HAP-1 (cell line): ENCODE measurements around the gene KDM1A.

ENCODE experiments used
- DNase-seq, 2 experiments: peaks; one replicate each; pipeline ENCODE4 v3.0.0-alpha.2; 2016 to 2020; ENCODE audit warnings: low spot score in 2 of 2
- H3K27me3 ChIP-seq: fragments of 250-450 bp; sonication (Bioruptor Pico); 2 replicates; pipeline ENCODE4 v1.5.1; 2020; ENCODE audit warnings: low read depth, mild to moderate bottlenecking, moderate library complexity
- H3K36me3 ChIP-seq: fragments of 250-450 bp; sonication (Bioruptor Pico); replicated peaks from 2 replicates; pipeline ENCODE4 v1.5.1; 2020; ENCODE audit warnings: mild to moderate bottlenecking
- H3K4me1 ChIP-seq: fragments of 250-450 bp; sonication (Bioruptor Pico); 2 replicates; pipeline ENCODE4 v1.5.1; 2020; ENCODE audit warnings: mild to moderate bottlenecking
- H3K4me3 ChIP-seq: fragments of 250-450 bp; sonication (Bioruptor Pico); 2 replicates; pipeline ENCODE4 v1.5.1; 2020; ENCODE audit warnings: mild to moderate bottlenecking, moderate library complexity
- H3K9me3 ChIP-seq: fragments of 250-450 bp; sonication (Bioruptor Pico); 2 replicates; pipeline ENCODE4 v1.5.1; 2020; ENCODE audit warnings: mild to moderate bottlenecking, moderate library complexity
- in situ Hi-C: fragments of 300-500 bp; cut with MboI; formaldehyde crosslinking; loops from 3 replicates; pipeline ENCODE4 v1.14.3; 2020; ENCODE audit warnings: low sequenced_read_pairs, inconsistent platforms, mixed read lengths

KDM1A gene

GRCh38 chr1:23110391-23110790 is 91.1 kb downstream of the KDM1A start:
- Histone ChIP-seq H3K4me3 (no peak overlapping the region), H3K4me1 (no peaks in the 10 kb centered on the region), H3K27me3 (no peaks in the 10 kb centered on the region), H3K36me3 (peaks cover 7% of the 10 kb centered on the region), H3K9me3 (no peaks in the 10 kb centered on the region)
- in situ Hi-C loops: no loop called here
- DNase-seq: no peak

GRCh38 chr1:23111600-23112535 is 92.6 kb downstream of the KDM1A start:
- no peak for DNase-seq
- H3K4me1 ChIP-seq: no peaks in the 10 kb centered on the region
- H3K27me3 ChIP-seq: no peaks in the 10 kb centered on the region
- no peak overlapping the region for H3K4me3 ChIP-seq
- H3K9me3 ChIP-seq: no peaks in the 10 kb centered on the region
- in situ Hi-C loops: no loop called here
- H3K36me3 ChIP-seq: peaks cover 4% of the 10 kb centered on the region

- Histone ChIP-seq H3K4me3 (no peak overlapping the region), H3K36me3 (no peaks in the 10 kb centered on the region), H3K9me3 (no peaks in the 10 kb centered on the region), H3K27me3 (no peaks in the 10 kb centered on the region), H3K4me1 (0 out of 2 replicates have a peak, but pooled peaks cover 3% of the 10 kb centered on the region)
- no peak for DNase-seq
- in situ Hi-C loops: no loop called here
Measured at GRCh38 chr1:23114424-23115079, 95.3 kb downstream of the KDM1A start.

GRCh38 chr1:23116216-23116836 is 97.1 kb downstream of the KDM1A start:
- in situ Hi-C loops: no loop called here
- no peaks in the 10 kb centered on the region for H3K9me3 ChIP-seq
- no peaks in the 10 kb centered on the region for H3K27me3 ChIP-seq
- DNase-seq: no peak
- H3K4me3 ChIP-seq: no peak overlapping the region
- H3K36me3 ChIP-seq: no peaks in the 10 kb centered on the region
- 0 out of 2 replicates have a peak, but pooled peaks cover 3% of the 10 kb centered on the region for H3K4me1 ChIP-seq

GRCh38 chr1:23116921-23117699 is 97.8 kb downstream of the KDM1A start:
- H3K4me1 ChIP-seq: 0 out of 2 replicates have a peak, but pooled peaks cover 3% of the 10 kb centered on the region
- no peak for DNase-seq
- in situ Hi-C loops: no loop called here
- H3K27me3 ChIP-seq: no peaks in the 10 kb centered on the region
- H3K9me3 ChIP-seq: no peaks in the 10 kb centered on the region
- H3K36me3 ChIP-seq: no peaks in the 10 kb centered on the region
- H3K4me3 ChIP-seq: no peak overlapping the region

- Histone ChIP-seq H3K27me3 (no peaks in the 10 kb centered on the region), H3K4me3 (no peak overlapping the region), H3K4me1 (0 out of 2 replicates have a peak, but pooled peaks cover 3% of the 10 kb centered on the region), H3K9me3 (no peaks in the 10 kb centered on the region), H3K36me3 (no peaks in the 10 kb centered on the region)
- DNase-seq: no peak
- in situ Hi-C loops: no loop called here
Measured at GRCh38 chr1:23118407-23118806, 99.1 kb downstream of the KDM1A start.

DNA sequence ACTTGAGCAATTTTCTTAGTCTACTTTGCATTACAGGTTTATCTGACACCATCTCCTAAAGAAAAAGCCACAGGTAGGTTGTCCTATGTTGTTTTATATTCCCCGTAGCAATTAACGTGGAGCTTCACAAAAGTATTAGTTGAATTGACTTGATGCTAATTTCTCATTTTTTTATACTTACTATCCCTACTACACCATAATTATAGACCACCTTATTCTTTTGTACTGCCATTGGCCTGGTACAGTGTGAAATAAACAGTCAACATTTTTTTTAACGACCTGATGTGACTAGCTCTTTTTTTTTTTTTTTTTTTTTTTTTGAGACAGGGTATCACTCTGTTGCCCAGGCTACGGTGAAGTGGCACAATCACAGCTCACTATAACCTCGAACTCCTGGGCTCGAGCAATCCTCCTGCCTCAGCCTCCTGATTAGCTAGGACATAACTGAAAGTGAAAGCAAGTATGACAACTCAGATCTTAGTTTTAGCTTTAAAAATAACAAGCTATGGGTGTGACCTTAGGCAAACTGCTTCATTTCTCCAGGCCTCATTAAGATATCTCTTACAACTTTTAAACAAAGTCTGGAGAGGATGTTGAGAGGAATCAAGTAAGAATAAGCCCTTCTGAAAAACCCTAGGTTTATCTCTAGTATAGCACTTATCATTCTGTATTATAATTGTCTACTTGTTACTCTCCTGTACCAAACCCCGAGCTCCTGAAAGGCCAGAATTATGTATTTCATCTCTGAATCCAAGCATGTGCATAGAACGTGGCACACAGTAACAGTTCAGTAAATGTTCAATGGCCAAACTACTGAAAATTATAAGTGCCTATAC is 99.9 kb downstream of the KDM1A start:
- H3K36me3 ChIP-seq: no peaks in the 10 kb centered on the region
- no peaks in the 10 kb centered on the region for H3K27me3 ChIP-seq
- in situ Hi-C loops: no loop called here
- H3K4me3 ChIP-seq: no peak overlapping the region
- H3K4me1 ChIP-seq: 0 out of 2 replicates have a peak, but pooled peaks cover 3% of the 10 kb centered on the region
- DNase-seq: no peak
- H3K9me3 ChIP-seq: no peaks in the 10 kb centered on the region

GRCh38 chr1:23120383-23120782 is 101.1 kb downstream of the KDM1A start:
- 0 out of 2 replicates have a peak, but pooled peaks cover 3% of the 10 kb centered on the region for H3K4me1 ChIP-seq
- H3K36me3 ChIP-seq: no peaks in the 10 kb centered on the region
- H3K4me3 ChIP-seq: no peak overlapping the region
- no peaks in the 10 kb centered on the region for H3K27me3 ChIP-seq
- DNase-seq: no peak
- no peaks in the 10 kb centered on the region for H3K9me3 ChIP-seq
- in situ Hi-C loops: no loop called here

DNA sequence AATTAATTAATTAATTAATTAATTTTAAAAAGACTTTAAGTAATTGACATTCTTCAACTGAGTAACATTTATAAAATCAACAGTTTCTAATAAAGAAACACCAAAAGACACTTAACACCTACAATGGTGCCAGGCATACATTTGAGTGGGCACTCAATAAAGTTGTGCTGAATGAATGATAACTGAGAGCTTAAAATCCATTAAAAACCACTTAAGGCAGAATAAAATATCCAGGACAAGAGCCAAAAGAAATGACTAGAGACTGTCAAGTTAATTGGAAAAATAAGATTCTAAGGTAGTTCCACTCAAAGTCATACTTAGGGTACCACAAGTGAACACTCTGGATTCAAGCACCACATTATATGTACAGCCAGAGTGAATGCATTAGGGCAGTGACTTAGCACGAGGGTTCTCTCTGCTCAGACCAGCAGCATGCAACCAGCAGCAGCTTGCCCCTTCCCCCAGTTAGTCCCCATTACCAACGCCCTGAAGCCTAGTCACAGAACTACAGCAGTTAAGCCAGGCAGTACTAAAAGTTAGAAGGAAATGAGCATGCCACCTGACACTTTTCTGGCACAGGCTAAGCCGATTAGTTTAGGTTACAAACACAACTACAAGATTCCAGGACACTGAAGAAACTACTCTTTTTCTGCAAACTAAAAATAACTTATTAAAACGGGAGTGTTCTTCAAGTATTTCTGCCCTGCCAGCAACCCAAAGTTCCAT is 102.9 kb downstream of the KDM1A start:
- in situ Hi-C loops: no loop called here
- DNase-seq: peak in 1 of 2 experiments; percentile 16
- Histone ChIP-seq H3K9me3 (no peaks in the 10 kb centered on the region), H3K4me3 (no peak overlapping the region), H3K4me1 (no peaks in the 10 kb centered on the region), H3K36me3 (no peaks in the 10 kb centered on the region), H3K27me3 (no peaks in the 10 kb centered on the region)

- Histone ChIP-seq H3K4me3 (no peak overlapping the region), H3K4me1 (no peaks in the 10 kb centered on the region), H3K9me3 (no peaks in the 10 kb centered on the region), H3K36me3 (no peaks in the 10 kb centered on the region), H3K27me3 (no peaks in the 10 kb centered on the region)
- no peak for DNase-seq
- in situ Hi-C loops: no loop called here
Measured at GRCh38 chr1:23122796-23123195, 103.5 kb downstream of the KDM1A start.

GRCh38 chr1:23123528-23123927 is 104.3 kb downstream of the KDM1A start:
- Histone ChIP-seq H3K9me3 (no peaks in the 10 kb centered on the region), H3K27me3 (no peaks in the 10 kb centered on the region), H3K4me3 (no peak overlapping the region), H3K4me1 (no peaks in the 10 kb centered on the region; the same call in 1 of the 2 replicates), H3K36me3 (no peaks in the 10 kb centered on the region)
- in situ Hi-C loops: no loop called here
- DNase-seq: no peak
